Epithelial cell of esophagus (primary cell): ENCODE data around the gene TBL2.

Source experiments
- DNase-seq: peaks from one replicate; pipeline ENCODE4 v3.0.0; 2010; ENCODE audit warnings: low read depth
- H3K4me3 ChIP-seq: 2 replicates; pipeline ENCODE4 v1.5.1; 2011; ENCODE audit warnings: mild to moderate bottlenecking, low read length, control low read depth
- TF ChIP-seq, protein P1 (sequence below): IDR thresholded peaks from 2 replicates; pipeline ENCODE4 v1.5.1; 2011; ENCODE audit warnings: low read depth, mild to moderate bottlenecking, low read length, control low read depth, inconsistent platforms; ENCODE audit not compliant: insufficient read depth; ENCODE audit errors: missing control alignments

Gene TBL2

GRCh38 chr7:73605601-73606220, 27.3 kb upstream of the TBL2 start:
- DNase-seq, result no peak
- no peak overlapping the region for H3K4me3 ChIP-seq
- TF ChIP-seq, protein P1, sequence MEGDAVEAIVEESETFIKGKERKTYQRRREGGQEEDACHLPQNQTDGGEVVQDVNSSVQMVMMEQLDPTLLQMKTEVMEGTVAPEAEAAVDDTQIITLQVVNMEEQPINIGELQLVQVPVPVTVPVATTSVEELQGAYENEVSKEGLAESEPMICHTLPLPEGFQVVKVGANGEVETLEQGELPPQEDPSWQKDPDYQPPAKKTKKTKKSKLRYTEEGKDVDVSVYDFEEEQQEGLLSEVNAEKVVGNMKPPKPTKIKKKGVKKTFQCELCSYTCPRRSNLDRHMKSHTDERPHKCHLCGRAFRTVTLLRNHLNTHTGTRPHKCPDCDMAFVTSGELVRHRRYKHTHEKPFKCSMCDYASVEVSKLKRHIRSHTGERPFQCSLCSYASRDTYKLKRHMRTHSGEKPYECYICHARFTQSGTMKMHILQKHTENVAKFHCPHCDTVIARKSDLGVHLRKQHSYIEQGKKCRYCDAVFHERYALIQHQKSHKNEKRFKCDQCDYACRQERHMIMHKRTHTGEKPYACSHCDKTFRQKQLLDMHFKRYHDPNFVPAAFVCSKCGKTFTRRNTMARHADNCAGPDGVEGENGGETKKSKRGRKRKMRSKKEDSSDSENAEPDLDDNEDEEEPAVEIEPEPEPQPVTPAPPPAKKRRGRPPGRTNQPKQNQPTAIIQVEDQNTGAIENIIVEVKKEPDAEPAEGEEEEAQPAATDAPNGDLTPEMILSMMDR, result no peak

DNA sequence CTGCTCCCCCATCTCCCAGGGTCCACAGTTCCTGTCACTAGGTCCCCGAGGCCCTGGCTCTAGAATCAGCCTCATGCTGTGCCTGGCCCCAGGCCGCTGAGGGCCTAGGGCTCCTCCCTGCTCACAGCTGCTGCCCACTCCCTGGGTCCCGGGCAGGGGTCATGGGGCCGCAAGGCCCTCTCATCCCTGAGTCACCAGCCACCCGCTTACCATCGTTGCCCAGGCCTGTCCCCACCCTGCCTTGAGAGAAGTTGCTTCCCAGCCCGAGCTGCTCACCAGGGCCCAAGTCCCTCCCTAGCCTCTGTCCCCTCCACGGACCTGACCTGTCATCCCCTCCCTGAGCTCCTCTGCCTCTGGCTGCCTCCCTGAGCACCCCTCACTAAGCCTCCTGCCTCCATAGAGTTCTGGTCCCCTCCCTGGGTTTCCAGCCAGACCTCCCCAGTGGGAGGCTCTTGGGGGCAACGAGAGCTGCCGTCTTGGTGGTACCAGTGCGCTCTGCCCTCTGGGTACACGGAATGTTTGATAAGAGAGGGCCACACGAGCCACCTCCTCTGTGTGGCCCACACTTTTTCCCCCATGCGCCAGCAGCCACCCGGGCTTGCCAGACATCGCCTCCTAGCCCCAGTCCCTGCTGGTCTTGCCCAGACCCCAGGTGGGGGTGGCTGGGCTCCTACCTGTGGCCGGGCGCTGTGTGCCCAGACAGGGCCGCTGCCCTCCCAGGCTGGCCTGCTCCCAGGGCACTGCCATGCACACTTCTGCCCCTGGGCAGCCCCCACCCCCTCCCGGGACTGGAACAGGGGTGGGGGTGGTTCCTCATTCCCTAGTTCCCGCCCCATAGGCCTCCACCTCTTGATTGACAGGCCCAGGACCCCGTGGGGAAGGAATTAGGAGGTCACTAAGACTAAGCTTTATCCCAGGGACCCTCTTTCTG, 24.6 kb upstream of the TBL2 start:
- TF ChIP-seq, protein P1, result no peak
- peak; percentile 36 for DNase-seq
- no peak overlapping the region for H3K4me3 ChIP-seq

DNA sequence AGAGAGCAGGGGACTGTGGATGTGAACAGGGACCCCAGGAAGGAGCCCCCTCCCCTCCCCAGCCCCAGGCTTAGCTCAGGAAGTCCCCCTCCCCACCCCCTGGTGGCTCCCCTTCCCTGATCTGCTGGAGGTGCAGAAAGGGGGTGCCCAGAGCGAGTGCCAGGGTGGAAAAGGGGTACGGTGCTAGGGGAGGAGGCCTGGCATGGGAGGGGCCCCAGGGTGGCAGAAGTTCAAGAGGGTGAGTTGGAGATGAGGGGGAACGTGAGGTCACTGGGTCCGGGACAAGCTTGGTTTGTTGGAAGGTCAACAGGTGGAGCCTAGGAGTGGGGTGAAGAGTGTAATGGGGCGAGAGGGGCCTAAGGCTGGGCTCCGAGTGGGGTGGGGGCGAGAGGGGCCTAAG, 21.5 kb upstream of the TBL2 start:
- TF ChIP-seq, protein P1, result no peak
- no peak overlapping the region for H3K4me3 ChIP-seq
- DNase-seq, result no peak

DNA sequence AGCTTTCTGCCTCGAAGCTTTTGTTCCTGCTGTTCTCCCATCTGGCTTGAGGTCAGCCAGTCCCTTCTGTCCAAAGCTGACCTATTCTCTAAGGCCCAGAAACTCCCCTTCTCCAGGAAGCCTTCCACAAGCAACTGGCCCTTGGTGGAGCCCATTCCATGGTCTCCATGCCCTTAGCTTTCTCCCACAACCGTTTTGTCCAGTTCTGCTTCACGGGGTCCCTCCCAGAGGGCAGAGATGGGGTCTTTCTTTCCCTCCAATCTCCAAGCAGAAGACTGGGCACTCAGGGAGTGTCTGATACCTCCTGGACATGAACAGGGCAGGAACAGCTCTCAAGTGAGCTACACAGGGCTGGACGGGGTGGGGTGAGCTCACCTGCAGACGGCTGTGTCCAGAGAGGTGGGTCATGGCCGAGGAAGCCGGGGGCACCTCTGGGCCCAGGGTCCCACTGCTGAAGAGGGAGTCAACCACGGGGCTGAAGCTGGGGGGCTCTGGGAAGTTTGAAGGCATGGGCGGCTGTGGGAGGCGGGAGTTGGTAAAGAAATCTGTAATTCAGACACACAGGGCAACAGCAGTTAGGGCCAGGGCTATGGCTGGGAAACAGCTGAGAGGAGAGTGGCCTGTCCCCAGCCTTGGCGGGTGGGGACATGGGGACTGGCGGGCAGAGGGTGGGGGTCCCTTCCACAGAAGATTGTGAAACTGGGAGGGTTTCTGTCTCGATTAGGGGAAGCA, 20.9 kb upstream of the TBL2 start:
- no peak for DNase-seq
- TF ChIP-seq, protein P1, result no peak
- no peak overlapping the region for H3K4me3 ChIP-seq

DNA sequence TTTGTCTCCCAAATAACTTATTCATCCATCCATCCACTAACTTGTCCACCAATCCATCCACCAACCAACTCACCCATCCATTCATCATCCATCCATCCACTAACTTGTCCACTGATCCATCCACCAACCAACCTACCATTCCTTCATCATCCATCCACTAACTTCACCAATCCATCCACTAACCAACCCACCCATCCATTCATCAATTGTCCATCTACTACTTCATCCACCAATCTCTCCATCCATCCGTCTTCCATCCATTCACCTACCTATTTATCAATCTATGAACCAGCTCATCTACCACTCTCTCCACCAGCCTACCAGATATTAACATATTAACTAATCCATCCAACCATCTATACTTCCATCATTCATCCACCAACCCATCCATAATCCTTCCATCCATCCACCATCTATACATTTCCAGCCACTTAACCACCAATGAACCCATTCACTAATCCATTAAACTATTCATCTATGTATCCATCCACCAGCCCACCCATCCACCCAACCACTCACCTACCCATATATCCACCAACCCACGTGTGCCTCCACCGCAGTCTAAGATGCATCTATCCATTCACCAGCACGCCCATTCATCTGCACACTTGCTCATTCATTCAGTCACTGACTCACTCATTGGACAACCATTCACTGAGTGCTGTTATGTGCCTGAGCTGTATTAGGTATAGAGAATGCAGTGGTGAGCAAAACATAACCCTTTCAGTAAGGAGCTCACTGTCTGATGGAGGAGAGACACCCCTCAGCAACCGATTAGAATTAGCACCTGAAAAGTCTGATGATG, 19.8 kb upstream of the TBL2 start:
- DNase-seq, result peak; percentile 39
- TF ChIP-seq, protein P1, result no peak
- H3K4me3 ChIP-seq, result no peak overlapping the region

DNA sequence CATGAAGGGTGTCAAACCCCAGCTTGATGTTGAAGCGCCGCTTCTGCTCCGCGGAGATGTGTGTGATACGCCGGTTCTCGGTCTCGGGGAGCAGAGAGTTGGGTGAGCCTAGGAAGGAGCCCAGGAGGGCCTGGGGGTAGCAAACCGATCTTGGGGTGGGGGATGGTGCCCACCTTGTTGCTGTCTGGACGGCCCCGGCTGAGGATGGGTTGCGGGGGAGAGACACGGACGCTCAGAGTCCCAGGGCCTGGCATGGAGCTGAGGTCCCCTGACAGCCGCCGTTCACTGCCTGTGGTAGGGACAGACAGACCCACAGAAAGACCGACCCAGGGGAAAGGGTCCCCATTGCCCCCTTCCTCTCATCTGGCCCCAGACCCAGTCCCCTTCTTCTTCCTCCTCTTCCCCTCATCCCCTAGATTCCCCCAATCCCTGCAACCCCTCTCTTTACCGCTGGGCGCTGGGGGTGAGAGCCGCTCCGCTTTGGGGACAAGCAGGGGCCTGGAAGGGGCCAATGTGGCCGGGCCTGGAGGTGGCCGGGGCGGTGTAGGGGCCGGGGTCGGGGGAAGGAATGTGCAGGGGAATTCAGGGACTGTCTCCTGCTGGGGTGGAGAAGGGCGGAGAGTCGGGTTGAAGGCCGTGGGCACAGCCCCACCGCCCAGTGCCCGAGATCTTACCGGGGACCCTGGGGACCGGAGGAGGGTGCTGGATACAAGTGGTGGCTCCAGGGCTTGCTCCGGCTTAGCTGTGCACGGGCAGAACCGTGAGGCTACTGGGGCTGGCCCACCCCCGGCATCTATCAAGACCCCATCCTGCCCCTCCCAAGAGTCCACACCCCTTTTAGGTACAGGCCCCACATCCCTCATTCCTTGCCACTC, 18.0 kb upstream of the TBL2 start:
- no peak for DNase-seq
- no peak overlapping the region for H3K4me3 ChIP-seq
- TF ChIP-seq, protein P1, result no peak
